Type B pancreatic cell (in vitro differentiated cells): ENCODE results near the gene MRPL43. TPM values are rescaled to one million over a fixed set of nuclear protein-coding genes. Genes with fewer than 3 reads are reported as not detected.
A peak's percentile ranks its signal among the peaks of the same experiment; 100 is the strongest.

Source experiments
- DNase-seq: peaks from one replicate; pipeline ENCODE4 v3.0.0; 2021; ENCODE audit warnings: mixed read lengths; ENCODE audit not compliant: unreplicated experiment; ENCODE audit errors: extremely low spot score
- H3K27ac Mint-ChIP-seq: 2 replicates; pipeline ENCODE4 v1.8.0; 2021; ENCODE audit warnings: mild to moderate bottlenecking, mixed read lengths
- H3K27me3 Mint-ChIP-seq: 2 replicates; pipeline ENCODE4 v1.8.0; 2021; ENCODE audit warnings: mixed read lengths
- H3K36me3 Mint-ChIP-seq: 2 replicates; pipeline ENCODE4 v1.8.0; 2021; ENCODE audit warnings: mixed read lengths
- H3K4me1 Mint-ChIP-seq: one replicate; pipeline ENCODE4 v1.8.0; 2021; ENCODE audit warnings: mixed read lengths; ENCODE audit not compliant: unreplicated experiment
- H3K4me3 Mint-ChIP-seq: 2 replicates; pipeline ENCODE4 v1.8.0; 2021; ENCODE audit warnings: mild to moderate bottlenecking, mixed read lengths
- H3K9me3 Mint-ChIP-seq: 2 replicates; pipeline ENCODE4 v1.8.0; 2021; ENCODE audit warnings: mixed read lengths
- CTCF ChIP-seq: fragments of 200-600 bp; sonication (generic); conservative IDR thresholded peaks from 2 replicates; pipeline ENCODE4 v1.5.0; 2021; ENCODE audit warnings: antibody characterized with exemption, mild to moderate bottlenecking
- total RNA-seq: library from RNA; stranded (reverse); gene quantifications from 2 replicates; pipeline ENCODE4 v1.2.1, GENCODE V29; 2021; ENCODE audit warnings: low replicate concordance

MRPL43 gene
- total RNA-seq, 1 donor from 2014 or later: 74.2 TPM

- TF ChIP-seq CTCF: peak; percentile 60
- H3K9me3 Mint-ChIP-seq: no peaks in the 10 kb centered on the region
- H3K27ac Mint-ChIP-seq: peak overlapping the region; percentile 66
- peaks cover 30% of the 10 kb centered on the region for H3K4me1 Mint-ChIP-seq
- peaks cover 29% of the 10 kb centered on the region for H3K27me3 Mint-ChIP-seq
- H3K4me3 Mint-ChIP-seq: no peak overlapping the region
- no peaks in the 10 kb centered on the region for H3K36me3 Mint-ChIP-seq
- no peak for DNase-seq
Observed at GRCh38 chr10:101029520-101030295, 42.4 kb upstream of the MRPL43 start.

- no peak for DNase-seq
- H3K36me3 Mint-ChIP-seq: no peaks in the 10 kb centered on the region
- no peak overlapping the region for H3K27ac Mint-ChIP-seq
- H3K9me3 Mint-ChIP-seq: no peaks in the 10 kb centered on the region
- H3K4me1 Mint-ChIP-seq: peaks cover 30% of the 10 kb centered on the region
- TF ChIP-seq CTCF: no peak
- peaks cover 25% of the 10 kb centered on the region for H3K27me3 Mint-ChIP-seq
- no peak overlapping the region for H3K4me3 Mint-ChIP-seq
Observed at GRCh38 chr10:101028446-101029337, 41.4 kb upstream of the MRPL43 start.

- peak overlapping the region; percentile 40 for H3K27ac Mint-ChIP-seq
- peaks cover 17% of the 10 kb centered on the region for H3K27me3 Mint-ChIP-seq
- no peaks in the 10 kb centered on the region for H3K9me3 Mint-ChIP-seq
- peaks cover 24% of the 10 kb centered on the region for H3K4me1 Mint-ChIP-seq
- no peaks in the 10 kb centered on the region for H3K36me3 Mint-ChIP-seq
- no peak for TF ChIP-seq CTCF
- no peak for DNase-seq
- H3K4me3 Mint-ChIP-seq: peak overlapping the region; percentile 47
Observed at GRCh38 chr10:101027106-101027720, 39.9 kb upstream of the MRPL43 start.

GRCh38 chr10:101022967-101023705, 35.8 kb upstream of the MRPL43 start:
- peaks cover 12% of the 10 kb centered on the region for H3K27me3 Mint-ChIP-seq
- no peaks in the 10 kb centered on the region for H3K36me3 Mint-ChIP-seq
- H3K9me3 Mint-ChIP-seq: no peaks in the 10 kb centered on the region
- H3K4me3 Mint-ChIP-seq: no peak overlapping the region
- H3K4me1 Mint-ChIP-seq: peaks cover 24% of the 10 kb centered on the region
- no peak for DNase-seq
- H3K27ac Mint-ChIP-seq: no peak overlapping the region
- no peak for TF ChIP-seq CTCF

- peaks cover 23% of the 10 kb centered on the region for H3K27me3 Mint-ChIP-seq
- H3K27ac Mint-ChIP-seq: no peak overlapping the region
- H3K4me1 Mint-ChIP-seq: peaks cover 13% of the 10 kb centered on the region
- no peak overlapping the region for H3K4me3 Mint-ChIP-seq
- no peaks in the 10 kb centered on the region for H3K9me3 Mint-ChIP-seq
- no peak for DNase-seq
- no peak for TF ChIP-seq CTCF
- no peaks in the 10 kb centered on the region for H3K36me3 Mint-ChIP-seq
Observed at GRCh38 chr10:101021692-101022251, 34.5 kb upstream of the MRPL43 start.
